Endothelial cell of umbilical vein (primary cell): Measurements from ENCODE around the gene TNNI3K.

ENCODE experiments used
- CTCF ChIP-seq, 2 donors: IDR thresholded peaks; 1 replicate in 1 of 2; 2 replicates in 1 of 2; pipeline ENCODE4 v1.5.1; 2011; ENCODE audit warnings: low read length in 2 of 2, mild to moderate bottlenecking in 2 of 2, moderate library complexity in 2 of 2, control low read depth in 1 of 2, inconsistent platforms in 1 of 2, low read depth in 1 of 2; ENCODE audit not compliant: insufficient read depth in 1 of 2; ENCODE audit errors: extremely low read depth in 1 of 2
- EZH2 ChIP-seq: IDR thresholded peaks from 2 replicates; pipeline ENCODE4 v1.6.1; 2012; ENCODE audit warnings: borderline replicate concordance, low read depth, mild to moderate bottlenecking, moderate library complexity, low read length, inconsistent platforms; ENCODE audit not compliant: severe bottlenecking
- FOS ChIP-seq: IDR thresholded peaks from 2 replicates; pipeline ENCODE4 v1.6.1; 2011; ENCODE audit warnings: mild to moderate bottlenecking, low read length, moderate library complexity, borderline replicate concordance; ENCODE audit not compliant: insufficient read depth
- JUN ChIP-seq: IDR thresholded peaks from 2 replicates; pipeline ENCODE4 v1.6.1; 2011; ENCODE audit warnings: borderline replicate concordance, low read depth; ENCODE audit not compliant: insufficient read length, insufficient read depth
- MAX ChIP-seq: IDR thresholded peaks from 2 replicates; pipeline ENCODE4 v1.6.1; 2011; ENCODE audit not compliant: insufficient read depth, insufficient read length
- POLR2A ChIP-seq: IDR thresholded peaks from 2 replicates; pipeline ENCODE4 v1.6.1; 2012; ENCODE audit warnings: low read depth, mild to moderate bottlenecking, control low read depth, low read length
- POLR2AphosphoS5 ChIP-seq: IDR thresholded peaks from 2 replicates; pipeline ENCODE4 v1.6.1; 2012; ENCODE audit warnings: low read depth, mild to moderate bottlenecking, control low read depth, low read length, moderate library complexity; ENCODE audit not compliant: insufficient read depth

GRCh38 chr1:74236440-74236839, 1.3 kb downstream of the TNNI3K start:
- TF ChIP-seq JUN (no peak), POLR2A (no peak), MAX (no peak), CTCF (IDR thresholded peaks at IDR 0.05; ENCODE audit: extremely low read depth in 1 of 2, insufficient read depth in 1 of 2, low read depth in 1 of 2, low read length in 2 of 2) (no peak), EZH2 (no peak), POLR2AphosphoS5 (no peak), FOS (no peak)
